GM10266 (cell line): Measurements from ENCODE around the gene RBMX2.
"Not testable (repeated sequence)": the region's sequence is repeated elsewhere in the genome, so short reads cannot be mapped to it uniquely, and the experiment has no call there.

Experiments
- DNase-seq: peaks from one replicate; pipeline ENCODE4 v3.0.0; 2012; ENCODE audit errors: extremely low spot score
- CTCF ChIP-seq: IDR thresholded peaks from 2 replicates; pipeline ENCODE4 v1.5.1; 2012; ENCODE audit warnings: mild to moderate bottlenecking, low read depth; ENCODE audit not compliant: control insufficient read depth, insufficient read depth; ENCODE audit errors: missing control alignments

The RBMX2 gene

GRCh38 chrX:130418740-130419139 lies 17.0 kb downstream of the RBMX2 start:
- TF ChIP-seq CTCF: no peak
- DNase-seq: no peak

GRCh38 chrX:130419263-130419662 lies 17.5 kb downstream of the RBMX2 start:
- TF ChIP-seq CTCF: no peak

GRCh38 chrX:130426531-130426930 lies 24.7 kb downstream of the RBMX2 start:
- TF ChIP-seq CTCF: no peak
- DNase-seq: no peak

More at GRCh38 chrX:130419263-130419662, 17.5 kb downstream of the RBMX2 start:
- no peak for DNase-seq

GRCh38 chrX:130429236-130429635 lies 27.4 kb downstream of the RBMX2 start:
- not testable (repeated sequence) for DNase-seq

GRCh38 chrX:130435937-130436336 lies 34.1 kb downstream of the RBMX2 start:
- DNase-seq: no peak
- no peak for TF ChIP-seq CTCF

GRCh38 chrX:130437996-130438395 lies 36.2 kb downstream of the RBMX2 start:
- DNase-seq: not testable (repeated sequence)

- no peak for DNase-seq
- no peak for TF ChIP-seq CTCF
These were observed 42.1 kb downstream of the RBMX2 start for GRCh38 chrX:130443875-130444274.

GRCh38 chrX:130444641-130445336 lies 43.0 kb downstream of the RBMX2 start:
- TF ChIP-seq CTCF: no peak
- DNase-seq: no peak
